GM18951 (cell line): Measurements from ENCODE around the gene EHF.

Source experiments
- POLR2A ChIP-seq: IDR thresholded peaks from 4 replicates; pipeline ENCODE4 v1.6.1; 2011; ENCODE audit warnings: mild to moderate bottlenecking; ENCODE audit not compliant: insufficient read length, insufficient read depth; ENCODE audit errors: extremely low read depth
- in situ Hi-C: fragments of 300-500 bp; cut with MboI; formaldehyde crosslinking; loops from one replicate; pipeline ENCODE4 v1.12.0; 2022; ENCODE audit warnings: low sequenced_read_pairs, mixed read lengths, inconsistent platforms; ENCODE audit not compliant: unreplicated experiment

Gene EHF

DNA sequence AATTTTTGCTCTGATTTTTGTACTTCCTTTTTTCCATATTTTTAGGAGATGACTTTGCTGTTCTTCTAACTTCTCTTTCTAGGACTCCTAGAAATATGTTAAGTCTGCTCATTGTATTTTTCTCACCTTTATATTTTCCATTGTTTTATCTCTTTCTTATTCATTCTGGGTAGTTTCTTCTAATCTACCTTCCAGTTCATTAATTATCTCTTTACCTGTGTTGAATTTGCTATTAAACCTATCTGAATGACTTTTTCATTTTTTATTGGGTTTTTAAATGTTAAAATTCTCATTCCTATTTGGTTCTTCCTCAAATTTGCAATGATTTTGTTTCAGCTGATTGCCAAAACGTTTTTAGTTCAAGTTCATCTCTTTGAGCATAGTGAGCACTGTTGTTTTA, 27.8 kb upstream of the EHF start:
- TF ChIP-seq POLR2A = no peak
- in situ Hi-C loops = no loop called here

GRCh38 chr11:34594603-34595002, 26.3 kb upstream of the EHF start:
- no peak for TF ChIP-seq POLR2A
- in situ Hi-C loops = no loop called here

DNA sequence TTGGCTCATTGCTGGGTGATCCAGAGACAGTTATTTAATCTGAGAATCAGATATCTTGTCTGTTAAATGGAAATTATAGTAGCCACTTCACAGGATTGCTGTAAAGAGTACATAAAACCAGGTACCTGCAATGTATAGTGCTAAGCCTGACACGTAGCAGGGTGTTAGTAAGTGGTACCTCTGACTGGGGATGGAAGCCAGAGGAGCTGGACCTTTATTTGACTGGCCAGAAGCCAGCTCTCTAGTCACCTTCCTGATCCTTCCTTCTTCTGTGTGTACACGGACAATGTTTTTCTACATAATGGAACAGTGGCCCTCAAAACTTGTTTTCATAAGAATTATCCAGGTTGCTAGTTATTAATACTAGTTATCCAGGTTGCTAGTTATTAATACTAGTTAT, 25.5 kb upstream of the EHF start:
- in situ Hi-C loops = no loop called here
- no peak for TF ChIP-seq POLR2A

DNA sequence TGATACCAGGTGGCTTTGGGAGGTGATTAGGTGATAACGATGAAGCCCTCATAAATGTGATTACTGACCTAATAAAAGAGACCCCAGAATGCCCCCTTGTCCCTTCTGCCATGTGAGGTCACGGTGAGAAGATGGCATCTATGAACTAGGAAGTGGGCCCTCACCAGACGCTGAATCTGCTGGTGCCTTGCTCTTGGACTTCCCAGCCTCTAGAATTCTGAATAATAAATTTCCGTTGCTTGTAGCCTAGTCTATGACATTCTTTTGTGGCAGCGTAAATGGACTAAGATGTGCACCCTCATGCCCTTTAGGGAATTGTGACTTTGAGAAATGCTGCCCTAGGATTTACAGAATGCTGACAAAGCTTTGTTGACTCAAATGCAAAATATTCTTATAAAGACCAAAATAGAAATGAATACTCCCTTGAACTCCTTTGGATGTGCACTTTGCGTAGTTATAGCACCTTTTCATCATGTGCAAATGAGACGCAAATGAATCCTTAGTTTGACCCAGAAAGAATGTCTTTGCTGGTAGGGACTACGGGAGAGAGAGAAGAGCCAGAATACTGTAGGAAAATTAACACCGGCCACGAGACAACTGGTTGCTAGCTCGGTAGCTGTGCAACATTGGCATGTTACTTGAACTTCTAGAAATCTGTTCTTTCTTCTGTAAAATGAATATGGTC, 24.8 kb upstream of the EHF start:
- in situ Hi-C loops = no loop called here

GRCh38 chr11:34599406-34599945, 21.4 kb upstream of the EHF start:
- in situ Hi-C loops = no loop called here
- no peak for TF ChIP-seq POLR2A

More for the DNA sequence above, 24.8 kb upstream of the EHF start:
- no peak for TF ChIP-seq POLR2A

- TF ChIP-seq POLR2A = no peak
- in situ Hi-C loops = no loop called here
These were observed 20.4 kb upstream of the EHF start for GRCh38 chr11:34600339-34601084.

GRCh38 chr11:34601085-34601444, 19.8 kb upstream of the EHF start:
- TF ChIP-seq POLR2A = no peak
- in situ Hi-C loops = no loop called here

DNA sequence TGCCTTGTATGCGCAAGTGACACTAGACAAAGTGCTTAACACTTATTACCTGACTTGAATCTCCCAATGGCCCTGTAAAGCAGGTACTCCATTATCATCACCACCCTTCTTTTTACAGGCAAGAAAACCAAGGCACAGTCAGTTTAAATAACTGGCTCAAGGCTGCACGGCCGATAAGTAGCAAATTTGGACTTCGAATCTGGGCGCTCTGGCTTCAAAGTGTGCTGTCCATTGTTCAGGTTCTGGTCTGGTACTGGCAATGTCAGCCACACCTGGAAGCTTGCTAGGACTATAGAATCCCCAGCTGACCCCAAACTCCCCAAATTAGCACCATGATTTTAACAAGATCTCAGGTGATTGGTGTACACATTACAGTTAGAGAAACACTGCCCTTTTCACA, 19.3 kb upstream of the EHF start:
- no peak for TF ChIP-seq POLR2A
- in situ Hi-C loops = no loop called here

DNA sequence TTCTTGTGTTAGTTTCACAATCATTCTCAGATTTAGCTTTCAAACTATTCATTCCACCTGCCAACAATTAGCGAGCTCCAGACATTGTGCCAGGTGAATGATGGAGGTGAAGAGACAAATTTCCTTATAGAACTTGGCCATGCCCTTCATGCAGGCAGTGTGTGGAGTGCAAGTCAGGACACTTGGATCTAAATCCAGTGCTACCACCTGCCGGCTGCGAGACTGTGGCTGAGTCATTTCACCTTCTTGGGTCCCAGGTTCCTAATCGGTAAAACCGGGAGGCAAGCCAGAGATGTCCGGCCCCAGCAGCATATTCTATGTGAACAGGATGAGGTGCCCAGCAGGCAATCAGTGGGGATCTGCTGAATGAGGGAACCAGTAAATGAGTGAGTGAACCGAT, 18.6 kb upstream of the EHF start:
- no peak for TF ChIP-seq POLR2A
- in situ Hi-C loops = no loop called here

- in situ Hi-C loops = no loop called here
- TF ChIP-seq POLR2A = no peak
These were observed 17.5 kb upstream of the EHF start for GRCh38 chr11:34603129-34604001.

- in situ Hi-C loops = no loop called here
- TF ChIP-seq POLR2A = no peak
These were observed 16.7 kb upstream of the EHF start for GRCh38 chr11:34604145-34604544.

DNA sequence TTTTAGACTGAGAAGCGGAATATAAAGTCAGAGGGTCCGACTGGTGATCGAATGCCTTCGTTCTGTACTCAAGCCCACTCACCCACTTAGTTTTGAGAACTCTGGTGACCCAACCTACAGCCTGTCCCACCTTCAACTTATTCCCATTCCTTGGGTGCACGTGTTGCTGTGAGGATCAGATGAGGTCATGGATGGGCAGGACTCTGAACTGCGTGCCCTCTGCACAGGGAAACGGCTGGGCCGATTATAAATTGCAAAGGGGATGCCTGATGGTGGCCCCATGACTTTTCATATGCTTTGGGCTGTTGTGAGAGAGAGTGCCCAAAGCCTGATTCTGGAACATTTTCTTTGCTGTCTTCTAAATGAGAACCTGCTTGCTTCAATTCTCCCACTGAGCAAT, 16.0 kb upstream of the EHF start:
- TF ChIP-seq POLR2A = no peak
- in situ Hi-C loops = no loop called here
